ENCODE measurements around the gene CRISPLD2.
"Not testable (repeated sequence)": the region's sequence is repeated elsewhere in the genome, so short reads cannot be mapped to it uniquely, and the experiment has no call there.

The CRISPLD2 gene

DNA sequence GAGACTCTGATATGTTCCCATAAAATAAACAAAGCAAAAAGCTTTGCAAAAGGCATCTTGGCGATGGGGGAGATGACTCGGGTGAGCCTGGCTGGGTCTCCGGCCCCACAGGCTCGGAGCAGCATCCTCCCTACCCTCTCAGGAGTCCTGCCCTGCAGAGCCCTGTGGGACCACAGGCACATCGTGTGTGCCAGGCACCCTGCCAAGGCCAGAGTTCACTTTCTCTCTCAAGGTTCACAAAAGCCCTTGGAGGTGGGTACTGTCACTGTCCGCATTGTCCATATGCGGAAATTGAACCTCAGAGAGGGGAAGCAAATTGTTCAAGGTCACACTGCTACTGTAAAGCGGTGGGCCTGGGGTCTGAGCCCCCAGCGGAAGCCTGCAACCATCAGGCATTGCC lies 48.5 kb downstream of the CRISPLD2 start:
- Histone ChIP-seq H3K9ac (ENCODE audit: low read depth in 1 of 2, low read length in 2 of 2) (no peak overlapping the region), H3K4me1 (ENCODE audit: control insufficient read depth in 1 of 2, insufficient read depth in 2 of 2, low read length in 2 of 2) (no peaks in the 10 kb centered on the region), H3K27ac (ENCODE audit: low read depth, low read length) (no peak overlapping the region), H3K27me3 (ENCODE audit: control insufficient read depth in 1 of 2, insufficient read depth in 2 of 2, low read length in 2 of 2) (no peaks in the 10 kb centered on the region), H3K36me3 (ENCODE audit: control insufficient read depth in 1 of 2, insufficient read depth in 2 of 2, low read length in 2 of 2) (peaks cover 0 to 4% of the 10 kb centered on the region in 2 donors), H3K4me3 (ENCODE audit: low read depth in 1 of 2, low read length in 2 of 2) (no peak overlapping the region), H3K9me3 (ENCODE audit: control insufficient read depth in 1 of 2, low read length in 2 of 2) (no peaks in the 10 kb centered on the region)

DNA sequence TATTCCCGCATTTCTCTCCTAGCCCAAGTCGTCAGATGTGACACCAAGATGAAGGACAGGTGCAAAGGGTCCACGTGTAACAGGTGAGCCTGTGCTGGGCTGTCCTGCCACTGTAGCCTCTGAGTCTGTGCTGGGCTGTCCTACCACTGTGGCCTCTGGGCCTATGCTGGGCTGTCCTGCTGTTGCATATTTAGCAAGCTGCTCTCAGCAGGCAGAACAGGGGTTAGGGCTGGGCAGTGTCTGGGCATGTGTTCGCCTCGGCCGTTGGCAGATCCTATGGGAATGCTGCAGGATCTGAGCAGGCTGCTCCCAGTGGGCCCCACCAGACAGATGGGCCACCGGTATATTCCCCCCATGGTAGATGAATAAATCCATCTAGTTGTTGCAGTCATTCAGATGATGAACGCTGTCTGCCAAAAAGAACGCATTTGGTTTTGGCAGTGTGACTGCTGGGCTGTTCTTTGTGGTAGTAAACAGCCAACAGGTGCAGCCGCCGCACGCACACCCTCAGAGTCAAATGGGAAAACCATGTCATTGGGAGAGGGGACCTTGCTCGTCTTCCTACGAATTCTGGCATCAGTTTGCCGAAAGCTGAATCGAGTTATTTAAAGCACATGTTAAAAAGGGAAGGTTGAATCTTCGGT lies 49.2 kb downstream of the CRISPLD2 start:
- Histone ChIP-seq H3K9ac (ENCODE audit: low read depth in 1 of 2, low read length in 2 of 2) (no peak overlapping the region), H3K36me3 (ENCODE audit: control insufficient read depth in 1 of 2, insufficient read depth in 2 of 2, low read length in 2 of 2) (peaks cover 0 to 6% of the 10 kb centered on the region in 2 donors), H3K9me3 (ENCODE audit: control insufficient read depth in 1 of 2, low read length in 2 of 2) (no peaks in the 10 kb centered on the region), H3K27ac (ENCODE audit: low read depth, low read length) (no peak overlapping the region), H3K27me3 (ENCODE audit: control insufficient read depth in 1 of 2, insufficient read depth in 2 of 2, low read length in 2 of 2) (no peaks in the 10 kb centered on the region), H3K4me3 (ENCODE audit: low read depth in 1 of 2, low read length in 2 of 2) (no peak overlapping the region), H3K4me1 (ENCODE audit: control insufficient read depth in 1 of 2, insufficient read depth in 2 of 2, low read length in 2 of 2) (no peaks in the 10 kb centered on the region)

GRCh38 chr16:84869473-84869845 lies 49.7 kb downstream of the CRISPLD2 start:
- Histone ChIP-seq H3K27me3 (ENCODE audit: control insufficient read depth in 1 of 2, insufficient read depth in 2 of 2, low read length in 2 of 2) (no peaks in the 10 kb centered on the region), H3K4me3 (ENCODE audit: low read depth in 1 of 2, low read length in 2 of 2) (no peak overlapping the region), H3K9me3 (ENCODE audit: control insufficient read depth in 1 of 2, low read length in 2 of 2) (no peaks in the 10 kb centered on the region), H3K4me1 (ENCODE audit: control insufficient read depth in 1 of 2, insufficient read depth in 2 of 2, low read length in 2 of 2) (no peaks in the 10 kb centered on the region), H3K36me3 (ENCODE audit: control insufficient read depth in 1 of 2, insufficient read depth in 2 of 2, low read length in 2 of 2) (peaks cover 0 to 11% of the 10 kb centered on the region in 2 donors), H3K27ac (ENCODE audit: low read depth, low read length) (no peak overlapping the region), H3K9ac (ENCODE audit: low read depth in 1 of 2, low read length in 2 of 2) (no peak overlapping the region)

DNA sequence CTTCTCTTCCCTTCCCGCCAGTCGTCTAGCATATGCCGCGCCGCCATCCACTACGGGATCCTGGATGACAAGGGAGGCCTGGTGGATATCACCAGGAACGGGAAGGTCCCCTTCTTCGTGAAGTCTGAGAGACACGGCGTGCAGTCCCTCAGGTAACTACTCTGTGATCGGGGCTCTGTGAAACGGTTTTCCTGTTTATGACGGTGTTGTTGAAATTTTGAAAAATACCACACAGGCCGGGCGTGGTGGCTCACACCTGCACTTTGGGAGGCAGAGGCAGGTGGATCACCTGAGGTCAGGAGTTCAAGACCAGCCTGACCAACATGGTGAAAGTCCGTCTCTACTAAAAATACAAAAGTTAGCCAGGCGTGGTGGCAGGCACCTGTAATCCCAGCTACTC lies 53.2 kb downstream of the CRISPLD2 start:
- not testable (repeated sequence) for H3K27ac ChIP-seq (ENCODE audit: low read depth, low read length); H3K27me3 ChIP-seq (ENCODE audit: control insufficient read depth in 1 of 2, insufficient read depth in 2 of 2, low read length in 2 of 2); H3K4me1 ChIP-seq (ENCODE audit: control insufficient read depth in 1 of 2, insufficient read depth in 2 of 2, low read length in 2 of 2); H3K9ac ChIP-seq (ENCODE audit: low read depth in 1 of 2, low read length in 2 of 2); H3K4me3 ChIP-seq (ENCODE audit: low read depth in 1 of 2, low read length in 2 of 2); H3K9me3 ChIP-seq (ENCODE audit: control insufficient read depth in 1 of 2, low read length in 2 of 2)
- H3K36me3 ChIP-seq (ENCODE audit: control insufficient read depth in 1 of 2, insufficient read depth in 2 of 2, low read length in 2 of 2) = peaks cover 0 to 11% of the 10 kb centered on the region in 2 donors

DNA sequence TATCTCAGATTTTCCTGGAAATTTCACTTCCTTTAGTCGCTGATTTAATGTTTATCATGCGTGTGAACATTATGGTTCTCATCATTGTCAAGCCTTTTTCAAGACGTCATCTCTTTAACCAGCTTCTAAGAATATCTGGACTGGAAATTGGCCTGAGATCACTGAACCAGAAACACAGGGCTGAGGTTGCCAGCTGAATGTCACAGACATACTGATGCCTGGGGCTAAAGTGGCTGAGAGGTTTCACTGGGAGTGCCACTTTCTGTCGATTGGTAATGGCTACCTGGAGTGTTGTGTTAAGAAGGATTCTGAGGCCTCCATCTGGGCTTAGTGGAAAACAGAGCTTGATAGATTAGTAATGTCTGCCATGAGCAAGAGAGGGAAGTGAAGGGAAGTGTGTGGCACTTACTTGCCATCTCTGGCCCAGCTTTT lies 54.2 kb downstream of the CRISPLD2 start:
- Histone ChIP-seq H3K9ac (ENCODE audit: low read depth in 1 of 2, low read length in 2 of 2) (no peak overlapping the region), H3K4me3 (ENCODE audit: low read depth in 1 of 2, low read length in 2 of 2) (no peak overlapping the region), H3K36me3 (ENCODE audit: control insufficient read depth in 1 of 2, insufficient read depth in 2 of 2, low read length in 2 of 2) (peaks cover 0 to 7% of the 10 kb centered on the region in 2 donors), H3K4me1 (ENCODE audit: control insufficient read depth in 1 of 2, insufficient read depth in 2 of 2, low read length in 2 of 2) (no peaks in the 10 kb centered on the region), H3K27ac (ENCODE audit: low read depth, low read length) (no peak overlapping the region), H3K27me3 (ENCODE audit: control insufficient read depth in 1 of 2, insufficient read depth in 2 of 2, low read length in 2 of 2) (no peaks in the 10 kb centered on the region), H3K9me3 (ENCODE audit: control insufficient read depth in 1 of 2, low read length in 2 of 2) (no peaks in the 10 kb centered on the region)

GRCh38 chr16:84874553-84874952 lies 54.8 kb downstream of the CRISPLD2 start:
- H3K9me3 ChIP-seq (ENCODE audit: control insufficient read depth in 1 of 2, low read length in 2 of 2) = no peaks in the 10 kb centered on the region
- peaks cover 0 to 7% of the 10 kb centered on the region in 2 donors for H3K36me3 ChIP-seq (ENCODE audit: control insufficient read depth in 1 of 2, insufficient read depth in 2 of 2, low read length in 2 of 2)
- no peak overlapping the region for H3K4me3 ChIP-seq (ENCODE audit: low read depth in 1 of 2, low read length in 2 of 2)
- H3K27me3 ChIP-seq (ENCODE audit: control insufficient read depth in 1 of 2, insufficient read depth in 2 of 2, low read length in 2 of 2) = no peaks in the 10 kb centered on the region
- no peak overlapping the region for H3K9ac ChIP-seq (ENCODE audit: low read depth in 1 of 2, low read length in 2 of 2)
- no peak overlapping the region for H3K27ac ChIP-seq (ENCODE audit: low read depth, low read length)
- peaks cover 0 to under 1% of the 10 kb centered on the region in 2 donors for H3K4me1 ChIP-seq (ENCODE audit: control insufficient read depth in 1 of 2, insufficient read depth in 2 of 2, low read length in 2 of 2)

DNA sequence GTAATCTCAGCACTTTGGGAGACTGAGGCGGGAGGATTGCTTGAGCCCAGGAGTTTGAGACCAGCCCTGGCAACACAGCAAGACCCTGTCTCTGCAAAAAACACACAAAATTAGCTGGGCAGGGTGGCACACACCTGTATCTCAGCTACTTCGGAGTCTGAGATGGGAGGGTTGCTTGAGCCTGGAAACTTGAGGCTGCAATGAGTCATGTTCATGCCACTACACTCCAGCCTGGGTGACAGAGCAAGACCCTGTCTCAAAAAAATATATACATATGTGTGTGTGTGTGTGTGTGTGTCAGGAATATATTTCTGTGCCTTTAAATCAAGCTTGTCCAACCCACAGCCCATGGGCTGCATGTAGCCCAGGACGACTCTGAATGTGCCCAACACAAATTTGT lies 55.2 kb downstream of the CRISPLD2 start:
- Histone ChIP-seq H3K9me3 (ENCODE audit: control insufficient read depth in 1 of 2, low read length in 2 of 2) (no peaks in the 10 kb centered on the region), H3K9ac (ENCODE audit: low read depth in 1 of 2, low read length in 2 of 2) (no peak overlapping the region), H3K27me3 (ENCODE audit: control insufficient read depth in 1 of 2, insufficient read depth in 2 of 2, low read length in 2 of 2) (no peaks in the 10 kb centered on the region), H3K27ac (ENCODE audit: low read depth, low read length) (no peak overlapping the region), H3K36me3 (ENCODE audit: control insufficient read depth in 1 of 2, insufficient read depth in 2 of 2, low read length in 2 of 2) (peaks cover 0 to 7% of the 10 kb centered on the region in 2 donors), H3K4me3 (ENCODE audit: low read depth in 1 of 2, low read length in 2 of 2) (no peak overlapping the region), H3K4me1 (ENCODE audit: control insufficient read depth in 1 of 2, insufficient read depth in 2 of 2, low read length in 2 of 2) (peaks cover 0 to 4% of the 10 kb centered on the region in 2 donors)

- Histone ChIP-seq H3K9me3 (ENCODE audit: control insufficient read depth in 1 of 2, low read length in 2 of 2) (no peaks in the 10 kb centered on the region), H3K4me1 (ENCODE audit: control insufficient read depth in 1 of 2, insufficient read depth in 2 of 2, low read length in 2 of 2) (peaks cover 0 to 8% of the 10 kb centered on the region in 2 donors), H3K9ac (ENCODE audit: low read depth in 1 of 2, low read length in 2 of 2) (no peak overlapping the region), H3K4me3 (ENCODE audit: low read depth in 1 of 2, low read length in 2 of 2) (no peak overlapping the region), H3K27ac (ENCODE audit: low read depth, low read length) (no peak overlapping the region), H3K27me3 (ENCODE audit: control insufficient read depth in 1 of 2, insufficient read depth in 2 of 2, low read length in 2 of 2) (no peaks in the 10 kb centered on the region), H3K36me3 (ENCODE audit: control insufficient read depth in 1 of 2, insufficient read depth in 2 of 2, low read length in 2 of 2) (peaks cover 0 to 7% of the 10 kb centered on the region in 2 donors)
These were observed 56.1 kb downstream of the CRISPLD2 start for GRCh38 chr16:84875846-84876245.

GRCh38 chr16:84876873-84877606 lies 57.3 kb downstream of the CRISPLD2 start:
- Histone ChIP-seq H3K27me3 (ENCODE audit: control insufficient read depth in 1 of 2, insufficient read depth in 2 of 2, low read length in 2 of 2) (no peaks in the 10 kb centered on the region), H3K4me3 (ENCODE audit: low read depth in 1 of 2, low read length in 2 of 2) (no peak overlapping the region), H3K9ac (ENCODE audit: low read depth in 1 of 2, low read length in 2 of 2) (no peak overlapping the region), H3K9me3 (ENCODE audit: control insufficient read depth in 1 of 2, low read length in 2 of 2) (no peaks in the 10 kb centered on the region), H3K27ac (ENCODE audit: low read depth, low read length) (no peak overlapping the region), H3K36me3 (ENCODE audit: control insufficient read depth in 1 of 2, insufficient read depth in 2 of 2, low read length in 2 of 2) (peaks cover 0 to 7% of the 10 kb centered on the region in 2 donors), H3K4me1 (ENCODE audit: control insufficient read depth in 1 of 2, insufficient read depth in 2 of 2, low read length in 2 of 2) (peaks cover 0 to 8% of the 10 kb centered on the region in 2 donors)

DNA sequence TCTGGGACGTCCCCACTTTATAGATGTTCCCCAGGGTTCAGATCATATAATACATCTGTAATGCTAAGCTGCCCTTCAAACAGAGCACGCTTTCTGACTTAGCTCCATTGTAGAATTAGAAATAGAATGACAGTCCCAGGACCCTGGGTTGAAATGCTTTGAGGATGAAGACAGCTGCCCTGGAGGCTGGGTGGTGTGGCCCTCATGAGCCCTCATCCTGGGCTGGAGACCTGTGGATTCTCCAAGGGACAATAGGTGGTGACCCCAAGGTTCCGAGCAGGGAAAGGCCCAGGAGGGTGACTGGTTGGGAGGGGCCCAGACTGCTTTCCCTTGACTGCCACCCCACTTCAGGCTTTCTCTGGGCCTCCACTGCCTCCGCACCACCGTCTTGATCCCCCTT lies 59.0 kb downstream of the CRISPLD2 start:
- Histone ChIP-seq H3K9me3 (ENCODE audit: control insufficient read depth in 1 of 2, low read length in 2 of 2) (no peaks in the 10 kb centered on the region), H3K36me3 (ENCODE audit: control insufficient read depth in 1 of 2, insufficient read depth in 2 of 2, low read length in 2 of 2) (peaks cover 0 to 7% of the 10 kb centered on the region in 2 donors), H3K27me3 (ENCODE audit: control insufficient read depth in 1 of 2, insufficient read depth in 2 of 2, low read length in 2 of 2) (no peaks in the 10 kb centered on the region), H3K4me3 (ENCODE audit: low read depth in 1 of 2, low read length in 2 of 2) (no peak overlapping the region), H3K4me1 (ENCODE audit: control insufficient read depth in 1 of 2, insufficient read depth in 2 of 2, low read length in 2 of 2) (peaks cover 0 to 8% of the 10 kb centered on the region in 2 donors), H3K27ac (ENCODE audit: low read depth, low read length) (no peak overlapping the region), H3K9ac (ENCODE audit: low read depth in 1 of 2, low read length in 2 of 2) (no peak overlapping the region)

Measured in duodenal mucosa (tissue), 2 donors.